ENCODE results near the gene RTL1.

DNA sequence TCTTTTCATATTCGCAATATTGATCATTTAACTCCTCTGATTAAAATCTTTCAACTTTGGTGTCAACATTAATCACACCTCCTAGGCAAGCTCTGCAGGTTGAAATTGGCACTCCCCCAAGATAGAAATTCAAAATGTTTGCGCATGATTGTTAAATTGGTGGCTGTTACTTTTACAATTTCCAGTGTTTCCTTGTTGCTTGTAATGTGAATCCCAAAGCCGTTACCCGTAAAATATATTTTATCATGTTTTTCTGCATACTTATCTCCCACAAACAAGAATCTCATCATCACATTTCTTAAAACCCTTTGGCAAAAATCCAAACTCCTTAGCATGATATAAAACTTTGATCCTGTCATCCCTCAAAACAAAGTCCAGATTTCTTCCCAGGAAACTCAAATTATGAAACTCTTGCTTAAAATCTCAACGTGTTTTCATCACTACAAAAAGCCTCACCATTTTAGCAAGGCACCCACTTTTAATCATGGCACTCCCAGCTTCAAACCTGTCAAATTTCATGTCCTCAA is 14.7 kb downstream of the RTL1 start:
- no peak for TF ChIP-seq POLR2A (IDR thresholded peaks at IDR 0.05; ENCODE audit: low read length)
- no peak for TF ChIP-seq GATA1 (IDR thresholded peaks at IDR 0.05; ENCODE audit: low read depth, low read length)

Data from erythroblast (primary cell).